Effector memory CD4-positive, alpha-beta T cell (primary cell): ENCODE data around the gene STON2.
"Not testable (repeated sequence)": the region's sequence is repeated elsewhere in the genome, so short reads cannot be mapped to it uniquely, and the experiment has no call there.

Experiments used
- DNase-seq, 3 donors: peaks; one replicate each; pipeline ENCODE4 v3.0.0-alpha.2; 2020
- H3K27ac ChIP-seq: 2 replicates; pipeline ENCODE4 v1.7.0; 2013; ENCODE audit warnings: mild to moderate bottlenecking, low read length, moderate library complexity; ENCODE audit not compliant: insufficient read depth, poor library complexity, severe bottlenecking
- H3K27me3 ChIP-seq: replicated peaks from 2 replicates; pipeline ENCODE4 v1.7.0; 2013; ENCODE audit warnings: mild to moderate bottlenecking, low read length; ENCODE audit not compliant: insufficient read depth, control insufficient read depth, poor library complexity, severe bottlenecking
- H3K36me3 ChIP-seq: 2 replicates; pipeline ENCODE4 v1.7.0; 2013; ENCODE audit warnings: mild to moderate bottlenecking, low read length, moderate library complexity; ENCODE audit not compliant: control insufficient read depth, insufficient read depth
- H3K4me1 ChIP-seq: 2 replicates; pipeline ENCODE4 v1.7.0; 2013; ENCODE audit warnings: low read length, mild to moderate bottlenecking; ENCODE audit not compliant: control insufficient read depth, insufficient read depth, poor library complexity, severe bottlenecking
- H3K4me3 ChIP-seq: 2 replicates; pipeline ENCODE4 v1.7.0; 2013; ENCODE audit warnings: low read length, low read depth, mild to moderate bottlenecking; ENCODE audit not compliant: insufficient read depth, poor library complexity, severe bottlenecking
- H3K9me3 ChIP-seq: 2 replicates; pipeline ENCODE4 v1.7.0; 2013; ENCODE audit warnings: mild to moderate bottlenecking, low read length, moderate library complexity; ENCODE audit not compliant: control insufficient read depth

STON2 gene

GRCh38 chr14:81385419-81385818, 14.7 kb downstream of the STON2 start:
- Histone ChIP-seq H3K27me3 (peaks cover 4% of the 10 kb centered on the region), H3K36me3 (no peaks in the 10 kb centered on the region), H3K4me1 (no peaks in the 10 kb centered on the region), H3K4me3 (no peak overlapping the region), H3K9me3 (no peaks in the 10 kb centered on the region), H3K27ac (no peak overlapping the region)
- DNase-seq = no peak

DNA sequence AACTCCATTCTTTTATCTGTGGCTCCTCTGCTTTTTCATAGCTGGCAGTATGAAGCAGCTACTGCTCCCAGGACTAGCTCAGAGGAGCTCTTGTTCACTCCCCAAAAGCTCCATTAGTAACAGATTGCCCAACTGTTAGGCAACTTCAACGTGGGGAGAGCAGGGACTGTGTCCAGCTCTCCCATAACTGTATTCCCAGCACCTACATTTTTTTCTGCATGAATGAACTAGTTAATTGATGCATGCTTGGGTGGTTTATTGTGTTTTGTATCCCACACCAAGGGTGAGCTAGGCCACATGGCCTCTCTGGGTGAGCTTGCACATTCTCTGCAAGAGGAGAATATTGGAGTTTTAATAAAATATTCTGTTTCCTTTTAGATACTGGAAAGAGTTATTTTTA, 15.2 kb downstream of the STON2 start:
- no peaks in the 10 kb centered on the region for H3K4me1 ChIP-seq
- H3K9me3 ChIP-seq = no peaks in the 10 kb centered on the region
- H3K27me3 ChIP-seq = peaks cover 4% of the 10 kb centered on the region
- H3K36me3 ChIP-seq = no peaks in the 10 kb centered on the region
- DNase-seq = no peak
- H3K4me3 ChIP-seq = no peak overlapping the region
- H3K27ac ChIP-seq = no peak overlapping the region

DNA sequence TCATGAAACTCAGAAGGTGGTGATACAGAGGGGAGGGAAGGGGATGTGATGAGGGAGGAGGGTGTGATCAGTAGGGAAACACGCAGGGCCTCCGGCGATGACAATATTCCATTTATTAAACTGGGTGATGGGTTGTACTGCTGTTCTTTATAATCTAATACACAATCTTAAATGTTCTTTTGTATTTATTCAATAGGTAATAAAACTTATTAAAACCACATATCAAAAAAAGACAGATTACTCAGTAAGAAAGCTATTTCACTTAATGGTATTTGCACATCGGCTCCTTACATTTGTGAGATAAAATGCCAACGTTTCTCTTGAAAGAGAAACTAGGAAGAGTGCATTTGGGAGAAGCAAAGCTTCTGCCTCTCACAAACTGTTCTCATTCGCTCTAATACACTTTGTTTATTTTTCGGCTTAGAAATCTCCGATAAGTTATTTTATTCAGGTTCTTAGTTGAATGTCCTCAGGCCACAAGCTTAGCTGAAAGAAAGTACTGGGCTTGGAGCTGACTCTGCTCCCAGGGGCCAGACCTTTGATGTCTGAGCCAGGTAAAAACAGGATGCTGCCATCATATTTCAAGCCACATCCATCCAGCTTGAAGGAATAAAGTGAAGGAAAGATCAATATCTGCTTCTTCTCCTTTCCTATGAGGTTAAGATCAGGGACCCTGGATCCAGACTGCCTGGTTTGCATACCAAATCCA, 17.5 kb downstream of the STON2 start:
- peaks cover 4% of the 10 kb centered on the region for H3K27me3 ChIP-seq
- no peaks in the 10 kb centered on the region for H3K36me3 ChIP-seq
- H3K4me3 ChIP-seq = no peak overlapping the region
- H3K9me3 ChIP-seq = no peaks in the 10 kb centered on the region
- DNase-seq = no peak
- H3K4me1 ChIP-seq = no peaks in the 10 kb centered on the region
- H3K27ac ChIP-seq = no peak overlapping the region

- not testable (repeated sequence) for H3K4me1 ChIP-seq, H3K27ac ChIP-seq, H3K9me3 ChIP-seq, H3K27me3 ChIP-seq, DNase-seq, H3K4me3 ChIP-seq, H3K36me3 ChIP-seq
These were observed 20.1 kb downstream of the STON2 start for GRCh38 chr14:81380009-81380408.

- DNase-seq = no peak
- H3K4me1 ChIP-seq = no peaks in the 10 kb centered on the region
- no peaks in the 10 kb centered on the region for H3K27me3 ChIP-seq
- H3K36me3 ChIP-seq = no peaks in the 10 kb centered on the region
- H3K27ac ChIP-seq = no peak overlapping the region
- no peaks in the 10 kb centered on the region for H3K9me3 ChIP-seq
- no peak overlapping the region for H3K4me3 ChIP-seq
These were observed 28.3 kb downstream of the STON2 start for GRCh38 chr14:81371802-81372201.

DNA sequence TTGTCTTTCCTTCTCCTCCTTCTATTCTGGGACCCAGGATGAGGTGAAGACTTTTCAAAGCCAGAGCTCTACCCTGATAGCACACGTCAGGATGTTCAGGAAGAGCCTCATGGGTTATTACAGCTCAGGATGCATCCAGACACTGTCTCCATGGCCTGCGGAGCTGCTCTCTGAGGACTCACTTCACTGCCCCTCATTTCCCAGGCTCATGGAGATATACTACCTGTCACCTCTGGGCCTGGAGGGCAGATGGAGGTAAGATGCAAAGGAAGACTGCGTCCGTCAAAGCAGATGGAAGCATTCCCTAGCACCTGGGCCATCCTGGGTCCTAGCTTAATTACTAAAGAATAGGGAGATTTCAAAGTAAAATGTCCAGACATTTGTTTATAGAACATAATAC, 32.6 kb downstream of the STON2 start:
- DNase-seq = no peak
- Histone ChIP-seq H3K4me1 (no peaks in the 10 kb centered on the region), H3K9me3 (no peaks in the 10 kb centered on the region), H3K36me3 (no peaks in the 10 kb centered on the region), H3K27me3 (no peaks in the 10 kb centered on the region), H3K27ac (no peak overlapping the region), H3K4me3 (no peak overlapping the region)

GRCh38 chr14:81366884-81367283, 33.2 kb downstream of the STON2 start:
- no peaks in the 10 kb centered on the region for H3K9me3 ChIP-seq
- no peak for DNase-seq
- no peak overlapping the region for H3K27ac ChIP-seq
- H3K36me3 ChIP-seq = no peaks in the 10 kb centered on the region
- no peaks in the 10 kb centered on the region for H3K27me3 ChIP-seq
- H3K4me3 ChIP-seq = no peak overlapping the region
- no peaks in the 10 kb centered on the region for H3K4me1 ChIP-seq

DNA sequence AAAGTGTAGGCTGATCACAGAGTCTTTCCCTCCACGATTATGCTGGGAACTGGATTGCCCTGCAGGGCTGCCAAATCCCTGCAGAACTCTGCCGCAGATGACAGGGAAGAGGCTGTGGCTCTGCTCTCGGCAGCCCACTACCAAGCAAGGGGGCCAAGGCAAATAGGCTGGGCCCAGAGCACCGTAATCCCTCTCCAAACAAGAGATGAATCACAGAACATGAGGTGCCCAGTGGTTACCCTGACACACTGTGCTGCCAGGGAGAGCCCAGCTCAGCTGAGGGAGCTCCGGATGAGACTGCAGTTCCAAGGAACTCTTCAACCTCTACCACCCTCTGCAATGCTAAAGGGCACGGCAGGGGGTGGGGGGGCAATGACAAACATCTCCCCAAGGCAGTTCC, 33.9 kb downstream of the STON2 start:
- Histone ChIP-seq H3K4me1 (no peaks in the 10 kb centered on the region), H3K36me3 (no peaks in the 10 kb centered on the region), H3K4me3 (no peak overlapping the region), H3K27me3 (no peaks in the 10 kb centered on the region), H3K27ac (no peak overlapping the region), H3K9me3 (no peaks in the 10 kb centered on the region)
- no peak for DNase-seq

GRCh38 chr14:81363746-81364378, 36.3 kb downstream of the STON2 start:
- Histone ChIP-seq H3K4me3 (no peak overlapping the region), H3K9me3 (no peaks in the 10 kb centered on the region), H3K27me3 (no peaks in the 10 kb centered on the region), H3K4me1 (no peaks in the 10 kb centered on the region), H3K27ac (no peak overlapping the region), H3K36me3 (no peaks in the 10 kb centered on the region)
- no peak for DNase-seq

GRCh38 chr14:81353691-81354323, 46.3 kb downstream of the STON2 start:
- DNase-seq = no peak
- H3K27me3 ChIP-seq = no peaks in the 10 kb centered on the region
- no peak overlapping the region for H3K4me3 ChIP-seq
- no peak overlapping the region for H3K27ac ChIP-seq
- no peaks in the 10 kb centered on the region for H3K9me3 ChIP-seq
- no peaks in the 10 kb centered on the region for H3K36me3 ChIP-seq
- H3K4me1 ChIP-seq = no peaks in the 10 kb centered on the region
